ENCODE results near the gene BICRA. TPM values are rescaled to one million over a fixed set of nuclear protein-coding genes. Genes with fewer than 3 reads are reported as not detected.

The BICRA gene
- polyA plus RNA-seq (2012; rRNA removed): 0.75 and 1.4 TPM in 2 replicates
- 1.8 and 2.3 TPM in 2 replicates for polyA plus RNA-seq (2012; cell fraction: cytosol; rRNA removed)
- polyA plus RNA-seq (2012; cell fraction: nucleus; rRNA removed): 8.4 and 12.8 TPM in 2 replicates

DNA sequence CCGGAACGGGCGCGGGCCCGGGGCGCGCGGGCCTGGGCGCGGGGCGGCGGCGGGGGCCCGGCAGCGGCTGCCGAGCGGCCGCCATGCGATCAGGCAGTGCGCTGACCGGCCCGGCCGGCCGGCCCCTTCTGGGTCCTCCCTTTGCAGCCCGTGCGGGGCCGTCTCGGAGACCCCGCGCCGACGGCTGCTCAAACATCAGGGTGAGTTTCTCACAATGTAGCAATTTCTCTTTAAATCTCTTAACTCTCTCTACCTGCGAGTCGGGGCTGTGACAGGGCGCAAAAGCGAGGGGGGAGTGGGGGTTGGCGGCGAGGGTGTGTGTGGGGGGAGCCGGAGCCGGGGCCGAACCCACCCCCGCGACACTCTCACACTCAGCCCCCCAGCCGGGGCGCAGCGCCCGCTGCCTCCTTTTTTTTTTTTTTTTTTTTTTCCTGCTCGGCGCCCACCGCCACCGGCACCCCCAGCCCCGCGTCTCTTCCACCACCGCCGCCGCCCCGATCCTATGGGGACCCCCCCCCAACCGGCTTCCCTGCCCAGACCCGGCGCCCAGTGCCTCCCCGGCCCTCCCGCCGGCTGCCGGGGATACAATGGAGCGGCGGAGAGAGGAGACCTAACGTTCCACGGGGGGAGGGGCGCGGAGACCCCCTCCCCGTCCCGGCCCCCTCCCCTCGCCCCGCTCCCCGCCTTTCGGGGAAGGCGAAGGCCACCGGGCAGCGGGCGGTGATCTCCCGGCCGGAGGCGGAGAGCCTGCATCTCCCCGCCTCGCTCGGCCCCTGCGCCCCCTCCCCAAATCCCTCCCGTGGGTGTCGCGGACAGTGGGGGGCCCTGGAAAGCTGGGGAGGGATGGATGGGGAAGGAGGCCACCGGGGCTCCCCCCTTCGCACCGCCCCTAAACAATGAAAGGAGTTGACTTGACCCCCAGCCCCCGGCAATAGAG is at the start of gene BICRA:
TSS of gene BICRA (plus strand) at position 166 of the 937 bp plus-strand sequence. CDS start 64,441 bp downstream, outside the sequence.
- TF ChIP-seq, protein P1, sequence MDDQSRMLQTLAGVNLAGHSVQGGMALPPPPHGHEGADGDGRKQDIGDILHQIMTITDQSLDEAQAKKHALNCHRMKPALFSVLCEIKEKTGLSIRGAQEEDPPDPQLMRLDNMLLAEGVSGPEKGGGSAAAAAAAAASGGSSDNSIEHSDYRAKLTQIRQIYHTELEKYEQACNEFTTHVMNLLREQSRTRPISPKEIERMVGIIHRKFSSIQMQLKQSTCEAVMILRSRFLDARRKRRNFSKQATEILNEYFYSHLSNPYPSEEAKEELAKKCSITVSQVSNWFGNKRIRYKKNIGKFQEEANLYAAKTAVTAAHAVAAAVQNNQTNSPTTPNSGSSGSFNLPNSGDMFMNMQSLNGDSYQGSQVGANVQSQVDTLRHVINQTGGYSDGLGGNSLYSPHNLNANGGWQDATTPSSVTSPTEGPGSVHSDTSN (IDR thresholded peaks at IDR 0.05): no peak
- TF ChIP-seq TAF1 (IDR thresholded peaks at IDR 0.05; ENCODE audit: borderline replicate concordance, low read depth, low read length) (peak; percentile 78), FOXJ3 (CRISPR knock-in tag; IDR thresholded peaks at IDR 0.05) (no peak), TCF12 (IDR thresholded peaks at IDR 0.05) (peak; percentile 10; the same call in 1 of the 2 replicates), SIN3A (IDR thresholded peaks at IDR 0.05; ENCODE audit: borderline replicate concordance, low read depth, low read length) (peak; percentile 80; the same call in 1 of the 2 replicates), RCOR1 (IDR thresholded peaks at IDR 0.05; ENCODE audit: low read length) (peak; percentile 43; the same call in 1 of the 2 replicates), MXI1 (IDR thresholded peaks at IDR 0.05; ENCODE audit: low read depth, low read length) (peak; percentile 40; the same call in 1 of the 2 replicates), NFIC (IDR thresholded peaks at IDR 0.05; ENCODE audit: borderline replicate concordance) (no peak), YY1 (IDR thresholded peaks at IDR 0.05; ENCODE audit: low read depth) (0 out of 2 replicates have a peak, but pooled peaks have one; percentile 57), ELF1 (IDR thresholded peaks at IDR 0.05) (no peak), POLR2AphosphoS5 (IDR thresholded peaks at IDR 0.05; ENCODE audit: low read depth, low read length) (peak; percentile 67; the same call in 1 of the 2 replicates), MEF2A (IDR thresholded peaks at IDR 0.05; ENCODE audit: borderline replicate concordance, low read depth) (no peak), SMC3 (IDR thresholded peaks at IDR 0.05; ENCODE audit: low read depth, low read length) (no peak)
- TF ChIP-seq, protein P2, sequence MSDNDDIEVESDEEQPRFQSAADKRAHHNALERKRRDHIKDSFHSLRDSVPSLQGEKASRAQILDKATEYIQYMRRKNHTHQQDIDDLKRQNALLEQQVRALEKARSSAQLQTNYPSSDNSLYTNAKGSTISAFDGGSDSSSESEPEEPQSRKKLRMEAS (IDR thresholded peaks at IDR 0.05; ENCODE audit: low read depth): 0 out of 2 replicates have a peak, but pooled peaks have one; percentile 41
- TF ChIP-seq, protein P3, sequence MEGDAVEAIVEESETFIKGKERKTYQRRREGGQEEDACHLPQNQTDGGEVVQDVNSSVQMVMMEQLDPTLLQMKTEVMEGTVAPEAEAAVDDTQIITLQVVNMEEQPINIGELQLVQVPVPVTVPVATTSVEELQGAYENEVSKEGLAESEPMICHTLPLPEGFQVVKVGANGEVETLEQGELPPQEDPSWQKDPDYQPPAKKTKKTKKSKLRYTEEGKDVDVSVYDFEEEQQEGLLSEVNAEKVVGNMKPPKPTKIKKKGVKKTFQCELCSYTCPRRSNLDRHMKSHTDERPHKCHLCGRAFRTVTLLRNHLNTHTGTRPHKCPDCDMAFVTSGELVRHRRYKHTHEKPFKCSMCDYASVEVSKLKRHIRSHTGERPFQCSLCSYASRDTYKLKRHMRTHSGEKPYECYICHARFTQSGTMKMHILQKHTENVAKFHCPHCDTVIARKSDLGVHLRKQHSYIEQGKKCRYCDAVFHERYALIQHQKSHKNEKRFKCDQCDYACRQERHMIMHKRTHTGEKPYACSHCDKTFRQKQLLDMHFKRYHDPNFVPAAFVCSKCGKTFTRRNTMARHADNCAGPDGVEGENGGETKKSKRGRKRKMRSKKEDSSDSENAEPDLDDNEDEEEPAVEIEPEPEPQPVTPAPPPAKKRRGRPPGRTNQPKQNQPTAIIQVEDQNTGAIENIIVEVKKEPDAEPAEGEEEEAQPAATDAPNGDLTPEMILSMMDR (IDR thresholded peaks at IDR 0.05): no peak
- TF ChIP-seq, protein P4, sequence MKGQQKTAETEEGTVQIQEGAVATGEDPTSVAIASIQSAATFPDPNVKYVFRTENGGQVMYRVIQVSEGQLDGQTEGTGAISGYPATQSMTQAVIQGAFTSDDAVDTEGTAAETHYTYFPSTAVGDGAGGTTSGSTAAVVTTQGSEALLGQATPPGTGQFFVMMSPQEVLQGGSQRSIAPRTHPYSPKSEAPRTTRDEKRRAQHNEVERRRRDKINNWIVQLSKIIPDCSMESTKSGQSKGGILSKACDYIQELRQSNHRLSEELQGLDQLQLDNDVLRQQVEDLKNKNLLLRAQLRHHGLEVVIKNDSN (IDR thresholded peaks at IDR 0.05; ENCODE audit: borderline replicate concordance, low read depth): no peak
- no peaks in the 10 kb centered on the region for H3K27me3 ChIP-seq (ENCODE audit: insufficient read depth)
- peaks cover 21% of the 10 kb centered on the region for H4K20me1 ChIP-seq (ENCODE audit: insufficient read depth)
- no peaks in the 10 kb centered on the region for H3K36me3 ChIP-seq (replicated peaks in 1 of 2; ENCODE audit: control insufficient read depth in 1 of 2, insufficient read depth in 2 of 2, low read length in 1 of 2)
- peaks cover 27 to 29% of the 10 kb centered on the region in 2 experiments; a peak in 2 of 4 replicates for H3K4me1 ChIP-seq (ENCODE audit: control insufficient read depth in 1 of 2, insufficient read depth in 2 of 2, low read depth in 1 of 2, low read length in 1 of 2)
- peaks cover 29% of the 10 kb centered on the region for H3F3A ChIP-seq (replicated peaks; ENCODE audit: insufficient read depth)
- CTCF ChIA-PET: interaction anchor here (0.7 to 5.0 kb wide), 9 partner anchors 9 to 173 kb away, joined by 3 to 36 read pairs (median 4); partner anchors contain the start of genes KPTN, NAPA and NOP53
- H2AFZ ChIP-seq (ENCODE audit: low read depth): peak within 1 kb of the TSS; percentile 91; the same call in 1 of the 2 replicates
- WGBS (ENCODE audit: low lambda C conversion rate): under 1% methylated on average over 63 of the region's 94 CpGs
- H3K79me2 ChIP-seq (ENCODE audit: insufficient read depth): peaks cover 73% of the 10 kb centered on the region
- H3K4me3 ChIP-seq (ENCODE audit: low read depth in 2 of 2, low read length in 1 of 2): peak within 1 kb of the TSS; percentile 87 to 99
- H3K9me3 ChIP-seq: no peaks in the 10 kb centered on the region
- peak within 1 kb of the TSS; percentile 89 to 93 for H3K27ac ChIP-seq (ENCODE audit: low read depth in 2 of 2, low read length in 1 of 2)
- POLR2A ChIA-PET: interaction anchor here (0.9 kb wide), 1 partner anchor 9 kb away, joined by 3 read pairs; no protein-coding TSS in a partner anchor
- no peaks in the 10 kb centered on the region for H3K9me2 ChIP-seq
- peak within 1 kb of the TSS; percentile 99 for H3K9ac ChIP-seq
- DNase-seq: peak; percentile 92
- peak within 1 kb of the TSS; percentile 96 for H3K4me2 ChIP-seq

All from SK-N-SH (cell line).